HG02973 (cell line): Measurements from ENCODE around the gene DPH1.

Experiments used
- ATAC-seq: cut with Tn5 transposase; IDR thresholded peaks from one replicate; pipeline ENCODE4 v1.9.1; 2021; ENCODE audit warnings: moderate library complexity; ENCODE audit not compliant: unreplicated experiment

The DPH1 gene

DNA sequence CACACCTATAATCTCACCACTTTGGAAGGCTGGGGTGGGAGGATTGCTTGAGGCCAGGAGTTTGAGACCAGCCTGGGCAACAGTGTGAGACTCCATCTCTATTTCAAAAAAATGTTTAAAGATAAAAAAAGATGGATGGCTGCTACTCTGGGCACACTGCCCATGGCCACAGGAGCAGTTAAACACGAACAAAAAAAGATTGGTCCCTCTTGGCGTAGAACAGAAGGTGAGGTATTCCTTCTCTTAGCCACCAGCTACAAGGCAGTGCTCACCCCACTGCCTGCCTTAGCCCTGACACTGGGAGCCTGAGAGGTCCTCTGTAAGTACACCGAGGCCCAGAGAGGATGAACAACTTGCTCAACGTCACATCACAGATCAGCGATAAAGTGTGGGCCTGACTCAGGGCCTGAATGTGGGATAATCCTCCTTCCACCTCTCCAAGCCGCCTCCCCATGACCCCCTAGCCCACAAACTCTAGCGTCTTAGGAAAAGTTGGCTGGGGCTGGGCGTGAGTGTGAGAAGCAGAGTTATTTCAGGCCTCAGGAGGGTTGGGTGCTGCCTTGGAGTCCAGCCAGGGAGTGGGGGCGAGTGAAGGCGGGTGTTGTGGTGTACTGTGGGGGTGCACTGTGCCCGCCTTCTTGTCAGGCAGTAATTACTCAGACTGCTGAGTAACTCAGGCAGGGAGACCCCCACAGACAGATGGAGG lies 2.3 kb upstream of the DPH1 start:
- no peak for ATAC-seq

GRCh38 chr17:2028234-2028614 lies 1.7 kb upstream of the DPH1 start:
- no peak for ATAC-seq

DNA sequence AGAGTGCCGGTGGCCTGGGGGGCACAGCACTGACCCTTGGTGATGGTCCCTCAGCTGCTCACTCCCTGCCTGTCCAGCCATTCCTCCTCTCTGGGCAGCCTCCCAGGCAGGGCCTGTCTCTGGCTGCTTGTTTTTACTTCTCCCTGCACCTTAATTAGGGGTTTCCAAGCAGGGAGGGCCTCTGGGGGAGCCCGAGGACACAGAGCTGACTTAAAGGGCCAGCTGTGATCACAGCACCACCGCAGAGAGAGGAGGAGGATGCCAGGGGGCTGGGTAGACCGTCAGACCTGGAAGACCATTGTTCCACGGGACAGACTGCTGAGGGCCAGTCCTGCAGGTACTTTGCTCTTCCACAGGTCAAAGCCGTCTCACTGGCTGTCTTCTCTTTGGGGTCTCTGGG lies 1.2 kb upstream of the DPH1 start:
- no peak for ATAC-seq

DNA sequence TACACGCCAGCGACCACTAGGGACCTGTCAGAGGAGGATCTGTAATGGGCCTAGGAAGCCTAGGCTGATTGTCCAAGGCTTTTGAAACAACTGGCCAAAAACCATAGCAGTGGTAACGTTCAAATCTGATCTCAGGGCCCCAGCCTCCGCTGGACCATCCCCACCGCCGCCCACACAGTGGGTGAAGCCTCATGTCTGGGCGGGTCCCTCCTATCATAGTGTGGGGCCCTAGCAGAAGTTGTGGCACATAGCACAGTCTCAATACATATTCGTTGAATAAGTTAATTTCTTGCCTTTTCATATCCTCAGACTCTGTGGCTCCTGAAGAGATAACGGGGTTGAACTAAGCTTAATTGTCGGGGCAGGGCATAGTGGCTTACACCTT lies 818 bp downstream of the DPH1 start:
- ATAC-seq = no peak

DNA sequence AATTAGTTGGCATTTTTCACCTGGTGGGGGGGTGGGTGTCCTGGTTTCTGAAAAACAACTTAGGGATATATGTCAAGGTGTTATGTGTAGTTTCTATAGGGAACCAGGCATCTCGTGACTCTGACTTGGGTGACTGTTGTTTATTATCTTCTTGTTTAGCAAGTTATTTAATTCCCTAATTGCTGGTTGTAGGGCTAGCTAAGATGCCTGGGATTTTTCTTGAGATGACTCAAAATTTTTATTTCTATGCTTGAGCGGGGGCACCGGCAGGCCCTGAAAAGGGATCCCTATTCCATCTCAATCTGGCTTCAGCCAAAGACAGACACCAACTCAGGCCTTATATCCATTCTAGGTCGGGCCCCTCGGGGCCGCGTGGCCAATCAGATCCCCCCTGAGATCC lies 3.2 kb downstream of the DPH1 start:
- no peak for ATAC-seq

GRCh38 chr17:2034157-2034556 lies 4.2 kb downstream of the DPH1 start:
- ATAC-seq = no peak

- no peak for ATAC-seq
Observed at GRCh38 chr17:2034806-2035540, 5.0 kb downstream of the DPH1 start.

DNA sequence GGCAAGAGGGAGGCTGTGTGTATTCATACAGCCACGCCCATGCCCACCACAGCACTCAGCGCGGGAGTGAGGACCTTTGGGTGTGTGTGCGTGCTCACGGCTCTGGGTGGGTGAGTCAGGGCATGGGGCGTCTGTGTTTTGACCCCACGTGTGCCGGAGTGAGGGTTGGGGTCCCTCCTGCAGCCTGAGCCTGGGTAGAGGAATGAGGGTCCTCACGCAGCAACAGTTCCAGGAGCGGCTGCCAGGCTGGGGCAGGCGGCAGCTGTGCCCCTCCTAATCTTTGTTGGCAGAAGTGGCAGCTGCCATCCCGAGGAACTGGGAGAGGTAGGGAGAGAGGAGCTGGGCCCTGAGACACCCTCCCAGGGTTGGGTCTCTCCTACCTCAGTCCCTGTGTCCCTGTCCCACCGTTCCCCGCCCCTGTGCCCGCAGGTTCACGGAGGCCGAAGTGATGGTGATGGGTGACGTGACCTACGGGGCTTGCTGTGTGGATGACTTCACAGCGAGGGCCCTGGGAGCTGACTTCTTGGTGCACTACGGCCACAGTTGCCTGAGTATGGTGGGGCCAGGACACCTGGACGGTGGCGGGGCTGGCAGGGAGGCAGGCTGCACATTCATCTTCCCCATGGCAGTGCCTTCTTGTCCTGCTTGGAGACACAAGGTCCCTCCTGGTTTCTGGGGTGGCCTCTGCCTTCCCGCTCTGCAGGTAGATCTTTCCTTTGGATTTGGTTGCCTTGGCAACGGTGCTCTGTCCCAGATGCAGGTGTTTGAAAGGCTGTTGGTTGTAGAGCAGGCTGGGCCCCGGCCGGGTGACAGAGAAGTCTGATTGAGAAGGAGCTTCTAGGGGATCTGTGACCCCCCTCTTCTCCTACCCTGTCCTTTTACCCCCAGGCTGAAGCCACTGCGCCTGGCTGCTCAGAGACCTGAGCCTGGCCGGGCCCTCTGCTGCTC lies 5.9 kb downstream of the DPH1 start:
- no peak for ATAC-seq

GRCh38 chr17:2037155-2037554 lies 7.2 kb downstream of the DPH1 start:
- ATAC-seq = no peak

DNA sequence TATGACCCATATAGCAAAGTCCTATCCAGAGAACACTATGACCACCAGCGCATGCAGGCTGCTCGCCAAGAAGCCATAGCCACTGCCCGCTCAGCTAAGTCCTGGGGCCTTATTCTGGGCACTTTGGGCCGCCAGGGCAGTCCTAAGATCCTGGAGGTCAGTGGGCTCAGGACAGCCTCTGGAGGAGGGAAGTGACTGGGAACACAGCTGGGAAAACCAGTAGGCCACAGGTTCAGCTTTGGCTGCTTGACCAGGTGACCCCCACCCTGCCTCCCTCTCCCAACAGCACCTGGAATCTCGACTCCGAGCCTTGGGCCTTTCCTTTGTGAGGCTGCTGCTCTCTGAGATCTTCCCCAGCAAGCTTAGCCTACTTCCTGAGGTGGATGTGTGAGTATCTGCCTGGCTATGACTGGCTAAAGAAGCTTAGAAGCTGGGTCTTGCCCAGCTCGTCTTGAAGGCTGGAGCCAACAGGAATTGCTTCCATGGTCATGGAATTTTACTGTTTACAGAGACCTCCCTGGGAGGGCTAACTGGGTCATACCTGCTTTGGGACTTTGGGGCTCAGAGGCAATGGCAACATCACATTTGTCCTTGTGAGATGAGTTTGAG lies 10.4 kb downstream of the DPH1 start:
- ATAC-seq = no peak

GRCh38 chr17:2040942-2041560 lies 11.1 kb downstream of the DPH1 start:
- ATAC-seq = no peak

DNA sequence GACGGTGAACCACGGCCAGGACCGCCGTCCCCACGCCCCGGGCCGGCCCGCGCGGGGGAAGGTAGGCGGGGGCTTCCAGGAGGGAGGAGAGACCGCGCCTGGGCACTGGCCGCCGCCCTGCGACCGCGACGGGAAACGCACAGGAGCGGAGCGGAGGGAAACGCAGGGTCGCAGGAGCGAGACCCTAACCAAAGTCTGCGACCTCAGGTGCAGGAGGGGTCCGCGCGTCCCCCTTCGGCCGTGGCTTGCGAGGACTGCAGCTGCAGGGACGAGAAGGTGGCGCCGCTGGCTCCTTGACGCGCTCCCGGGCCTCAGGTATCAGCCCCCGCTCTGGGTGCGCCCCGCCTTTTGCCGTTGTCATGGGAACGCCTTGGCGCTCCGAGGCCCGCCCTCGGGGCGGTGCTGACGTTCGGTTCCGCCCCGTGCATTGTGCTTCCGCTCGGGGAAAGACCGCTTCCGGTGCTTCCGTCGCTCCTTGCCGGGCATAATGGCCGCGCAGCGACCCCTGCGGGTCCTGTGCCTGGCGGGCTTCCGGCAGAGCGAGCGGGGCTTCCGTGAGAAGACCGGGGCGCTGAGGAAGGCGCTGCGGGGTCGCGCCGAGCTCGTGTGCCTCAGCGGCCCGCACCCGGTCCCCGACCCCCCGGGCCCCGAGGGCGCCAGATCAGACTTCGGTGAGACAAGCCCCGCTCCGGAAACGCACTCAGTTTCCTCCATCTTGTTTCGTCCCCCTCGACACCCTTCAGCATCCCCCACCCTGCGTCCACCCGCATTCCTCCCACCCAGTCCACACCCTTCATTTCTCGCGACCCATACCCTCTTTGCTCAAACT lies 11.8 kb downstream of the DPH1 start, which contains the start of gene OVCA2:
TSS of gene OVCA2 (plus strand) at position 462 of the 829 bp plus-strand sequence. CDS start at position 488, 26 bp downstream.
- peak; percentile 84 for ATAC-seq

DNA sequence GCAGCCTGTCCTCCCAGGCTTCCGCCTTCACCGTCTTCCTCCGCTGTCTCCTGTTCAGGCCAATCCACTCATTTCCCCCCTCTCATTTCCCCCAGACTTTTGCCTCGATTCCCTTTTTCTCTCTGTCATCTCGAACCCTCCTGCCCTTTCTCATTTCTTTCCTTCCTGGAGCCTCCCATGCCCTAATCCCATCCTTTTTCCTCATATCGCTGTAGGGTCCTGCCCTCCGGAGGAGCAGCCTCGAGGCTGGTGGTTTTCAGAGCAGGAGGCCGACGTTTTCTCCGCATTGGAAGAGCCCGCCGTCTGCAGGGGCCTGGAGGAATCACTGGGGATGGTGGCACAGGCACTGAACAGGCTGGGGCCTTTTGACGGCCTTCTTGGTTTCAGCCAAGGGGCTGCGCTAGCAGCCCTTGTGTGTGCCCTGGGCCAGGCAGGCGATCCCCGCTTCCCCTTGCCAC lies 12.5 kb downstream of the DPH1 start:
- no peak for ATAC-seq

DNA sequence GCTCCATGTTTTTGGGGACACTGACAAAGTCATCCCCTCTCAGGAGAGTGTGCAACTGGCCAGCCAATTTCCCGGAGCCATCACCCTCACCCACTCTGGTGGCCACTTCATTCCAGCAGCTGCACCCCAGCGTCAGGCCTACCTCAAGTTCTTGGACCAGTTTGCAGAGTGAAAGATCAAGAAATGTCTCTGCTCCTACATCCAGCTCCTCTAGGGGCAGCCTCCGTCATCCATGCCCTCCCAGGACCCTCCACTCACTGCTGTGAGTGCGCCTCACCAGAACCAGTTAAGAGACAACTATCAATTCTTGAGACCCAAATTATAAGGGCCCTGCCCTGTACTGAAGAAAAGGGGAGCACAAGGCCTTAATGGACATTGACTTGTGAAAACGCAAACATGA lies 13.0 kb downstream of the DPH1 start:
- no peak for ATAC-seq

GRCh38 chr17:2043785-2044184 lies 13.8 kb downstream of the DPH1 start:
- ATAC-seq = no peak

DNA sequence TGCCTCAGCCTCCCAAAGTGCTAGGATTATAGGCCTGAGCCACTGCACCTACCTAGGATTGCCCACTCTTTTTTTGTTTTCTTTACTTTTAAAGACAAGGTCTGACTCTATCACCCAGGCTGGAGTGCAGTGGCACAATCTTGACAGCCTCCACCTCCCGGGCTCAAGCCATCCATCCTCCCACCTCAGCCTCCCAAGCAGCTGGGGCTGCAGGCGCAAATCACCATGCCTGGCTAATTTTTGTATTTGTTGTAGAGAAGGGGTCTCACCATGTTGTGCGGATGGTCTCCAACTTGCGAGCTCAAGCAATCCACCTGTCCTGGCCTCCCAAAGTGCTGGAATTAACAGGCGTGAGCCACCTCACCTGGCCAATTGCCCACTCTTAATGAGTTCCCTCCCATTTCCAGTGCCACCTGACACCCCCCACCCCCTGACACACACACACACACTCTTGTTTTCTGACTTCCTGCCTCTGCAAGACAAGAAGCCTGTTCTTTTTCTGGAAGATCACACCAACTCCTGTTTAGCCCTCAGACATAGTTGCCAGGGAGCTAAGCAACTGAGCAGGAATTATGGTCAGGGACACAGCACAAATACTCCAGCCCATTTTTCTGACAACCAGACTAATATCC lies 14.4 kb downstream of the DPH1 start:
- no peak for ATAC-seq

DNA sequence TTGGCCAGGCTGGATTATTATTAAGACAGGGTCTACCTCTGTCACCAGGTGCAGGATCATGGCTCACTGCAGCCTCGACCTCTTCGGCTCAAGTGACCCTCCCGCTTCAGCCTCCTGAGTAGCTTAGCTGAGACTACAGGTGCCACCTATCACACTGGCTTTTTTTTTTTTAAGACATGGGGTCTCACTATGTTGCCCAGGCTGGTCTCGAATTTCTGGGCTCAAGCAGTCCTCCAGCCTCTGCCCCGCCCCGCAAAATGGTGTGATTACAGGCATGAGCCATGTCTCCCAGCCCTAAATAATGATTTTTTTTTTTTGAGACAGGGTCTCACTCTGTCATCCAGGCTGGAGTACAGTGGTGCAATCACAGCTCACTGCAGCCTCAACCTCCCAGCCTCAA lies 17.6 kb downstream of the DPH1 start:
- no peak for ATAC-seq

DNA sequence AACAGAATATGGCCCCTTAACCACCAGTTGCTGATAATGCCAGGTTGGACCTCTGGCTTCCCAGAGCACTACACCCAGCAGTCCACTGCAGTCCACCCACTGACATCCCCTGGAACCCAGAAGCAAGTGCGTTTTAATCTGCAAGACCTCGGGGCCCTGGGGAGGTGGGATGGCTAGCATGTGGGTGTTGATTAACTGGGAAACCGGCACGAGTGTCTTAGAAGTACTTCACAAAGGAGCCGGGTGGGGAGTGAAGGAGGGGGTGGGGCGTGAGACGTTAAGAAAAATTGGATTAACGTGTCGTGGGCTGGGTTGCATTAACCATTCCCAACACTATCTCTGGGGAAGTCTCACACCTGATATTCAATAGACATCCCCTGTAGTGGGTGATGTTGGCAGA lies 18.9 kb downstream of the DPH1 start:
- no peak for ATAC-seq
